KMS-11 (cell line): ENCODE data around the gene LTBR.

ENCODE experiments used
- H2AFZ ChIP-seq: fragments of 200-600 bp; sonication (generic); 2 replicates; pipeline ENCODE4 v1.6.1; 2016; ENCODE audit warnings: antibody characterized with exemption, mixed run types, low read depth
- H3K27ac ChIP-seq: fragments of 200-600 bp; sonication (generic); 2 replicates; pipeline ENCODE4 v1.6.1; 2016; ENCODE audit warnings: mild to moderate bottlenecking, mixed run types
- H3K27me3 ChIP-seq: fragments of 200-600 bp; sonication (generic); 2 replicates; pipeline ENCODE4 v1.6.1; 2017; ENCODE audit warnings: mild to moderate bottlenecking, low read depth, mixed run types, moderate library complexity; ENCODE audit not compliant: insufficient read depth
- H3K36me3 ChIP-seq: fragments of 200-600 bp; sonication (generic); 2 replicates; pipeline ENCODE4 v1.6.1; 2017; ENCODE audit warnings: mild to moderate bottlenecking, mixed run types; ENCODE audit not compliant: insufficient read depth
- H3K4me1 ChIP-seq: fragments of 200-600 bp; sonication (generic); 2 replicates; pipeline ENCODE4 v1.6.1; 2016; ENCODE audit warnings: mild to moderate bottlenecking, low read depth, mixed run types; ENCODE audit not compliant: poor library complexity, severe bottlenecking
- H3K4me2 ChIP-seq: fragments of 200-600 bp; sonication (generic); 2 replicates; pipeline ENCODE4 v1.7.0; 2016; ENCODE audit warnings: mild to moderate bottlenecking, mixed run types
- H3K4me3 ChIP-seq: fragments of 200-600 bp; sonication (generic); IDR thresholded peaks from 2 replicates; pipeline ENCODE4 v1.6.1; 2017; ENCODE audit warnings: low read depth, low read length, mixed read lengths; ENCODE audit not compliant: insufficient read depth
- H3K79me2 ChIP-seq: fragments of 200-600 bp; sonication (generic); 2 replicates; pipeline ENCODE4 v1.6.1; 2016; ENCODE audit warnings: low read depth, mixed run types; ENCODE audit not compliant: insufficient read depth
- H3K9ac ChIP-seq: fragments of 200-600 bp; sonication (generic); 2 replicates; pipeline ENCODE4 v1.6.1; 2016; ENCODE audit warnings: mild to moderate bottlenecking, mixed run types
- H4K20me1 ChIP-seq: fragments of 200-600 bp; sonication (generic); 2 replicates; pipeline ENCODE4 v1.6.1; 2016; ENCODE audit warnings: mild to moderate bottlenecking, mixed run types; ENCODE audit not compliant: insufficient read depth
- TF ChIP-seq, protein P1 (sequence below): fragments of 200-600 bp; sonication (generic); conservative IDR thresholded peaks from 2 replicates; pipeline ENCODE4 v1.6.1; 2017; ENCODE audit warnings: low read depth, mild to moderate bottlenecking, antibody characterized with exemption, low read length, moderate library complexity, mixed read lengths

Gene LTBR

DNA sequence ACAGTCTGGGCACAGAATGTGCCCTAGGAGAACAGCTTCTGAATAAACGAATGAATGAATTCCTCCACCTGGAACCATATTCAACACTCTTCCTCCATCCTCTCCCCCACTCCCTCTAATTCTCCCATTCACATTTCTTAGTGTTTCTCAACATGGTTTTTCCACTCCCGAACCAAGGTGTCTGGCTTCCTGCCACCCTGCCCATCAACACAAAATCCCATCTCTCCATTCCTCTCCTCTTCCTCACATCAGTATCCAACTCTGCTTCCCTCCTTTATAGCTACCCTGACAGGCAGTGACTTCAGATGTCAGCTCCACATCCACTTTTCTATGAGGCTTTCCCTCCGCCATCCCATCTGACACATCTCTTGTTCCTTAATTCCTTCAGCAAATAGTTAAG is 45.0 kb upstream of the LTBR start:
- H3K4me1 ChIP-seq = peaks cover 37% of the 10 kb centered on the region
- no peak overlapping the region for H3K4me3 ChIP-seq
- no peaks in the 10 kb centered on the region for H3K27me3 ChIP-seq
- H4K20me1 ChIP-seq = no peaks in the 10 kb centered on the region
- TF ChIP-seq, protein P1, sequence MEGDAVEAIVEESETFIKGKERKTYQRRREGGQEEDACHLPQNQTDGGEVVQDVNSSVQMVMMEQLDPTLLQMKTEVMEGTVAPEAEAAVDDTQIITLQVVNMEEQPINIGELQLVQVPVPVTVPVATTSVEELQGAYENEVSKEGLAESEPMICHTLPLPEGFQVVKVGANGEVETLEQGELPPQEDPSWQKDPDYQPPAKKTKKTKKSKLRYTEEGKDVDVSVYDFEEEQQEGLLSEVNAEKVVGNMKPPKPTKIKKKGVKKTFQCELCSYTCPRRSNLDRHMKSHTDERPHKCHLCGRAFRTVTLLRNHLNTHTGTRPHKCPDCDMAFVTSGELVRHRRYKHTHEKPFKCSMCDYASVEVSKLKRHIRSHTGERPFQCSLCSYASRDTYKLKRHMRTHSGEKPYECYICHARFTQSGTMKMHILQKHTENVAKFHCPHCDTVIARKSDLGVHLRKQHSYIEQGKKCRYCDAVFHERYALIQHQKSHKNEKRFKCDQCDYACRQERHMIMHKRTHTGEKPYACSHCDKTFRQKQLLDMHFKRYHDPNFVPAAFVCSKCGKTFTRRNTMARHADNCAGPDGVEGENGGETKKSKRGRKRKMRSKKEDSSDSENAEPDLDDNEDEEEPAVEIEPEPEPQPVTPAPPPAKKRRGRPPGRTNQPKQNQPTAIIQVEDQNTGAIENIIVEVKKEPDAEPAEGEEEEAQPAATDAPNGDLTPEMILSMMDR = no peak
- H3K27ac ChIP-seq = no peak overlapping the region
- H3K79me2 ChIP-seq = no peaks in the 10 kb centered on the region; the same call in 1 of the 2 replicates
- H3K36me3 ChIP-seq = no peaks in the 10 kb centered on the region
- H3K4me2 ChIP-seq = no peak overlapping the region
- no peak overlapping the region for H3K9ac ChIP-seq
- no peak overlapping the region for H2AFZ ChIP-seq

GRCh38 chr12:6340032-6340638 is 43.8 kb upstream of the LTBR start:
- no peaks in the 10 kb centered on the region for H3K27me3 ChIP-seq
- no peak overlapping the region for H3K9ac ChIP-seq
- peaks cover 37% of the 10 kb centered on the region for H3K4me1 ChIP-seq
- H3K36me3 ChIP-seq = no peaks in the 10 kb centered on the region
- no peaks in the 10 kb centered on the region for H4K20me1 ChIP-seq
- TF ChIP-seq, protein P1 = no peak
- no peak overlapping the region for H2AFZ ChIP-seq
- no peaks in the 10 kb centered on the region; the same call in 1 of the 2 replicates for H3K79me2 ChIP-seq
- peak overlapping the region; percentile 98; the same call in 1 of the 2 replicates for H3K4me2 ChIP-seq
- H3K4me3 ChIP-seq = no peak overlapping the region
- H3K27ac ChIP-seq = no peak overlapping the region

GRCh38 chr12:6340745-6341416 is 43.1 kb upstream of the LTBR start:
- peak overlapping the region; percentile 98 for H3K4me2 ChIP-seq
- H3K9ac ChIP-seq = peak overlapping the region; percentile 81
- no peaks in the 10 kb centered on the region for H4K20me1 ChIP-seq
- TF ChIP-seq, protein P1 = no peak
- H3K27me3 ChIP-seq = no peaks in the 10 kb centered on the region
- no peaks in the 10 kb centered on the region; the same call in 1 of the 2 replicates for H3K79me2 ChIP-seq
- H3K27ac ChIP-seq = no peak overlapping the region; the same call in 1 of the 2 replicates
- H2AFZ ChIP-seq = peak overlapping the region; percentile 99; the same call in 1 of the 2 replicates
- peaks cover 33% of the 10 kb centered on the region for H3K4me1 ChIP-seq
- no peaks in the 10 kb centered on the region for H3K36me3 ChIP-seq
- H3K4me3 ChIP-seq = peak overlapping the region; percentile 54

DNA sequence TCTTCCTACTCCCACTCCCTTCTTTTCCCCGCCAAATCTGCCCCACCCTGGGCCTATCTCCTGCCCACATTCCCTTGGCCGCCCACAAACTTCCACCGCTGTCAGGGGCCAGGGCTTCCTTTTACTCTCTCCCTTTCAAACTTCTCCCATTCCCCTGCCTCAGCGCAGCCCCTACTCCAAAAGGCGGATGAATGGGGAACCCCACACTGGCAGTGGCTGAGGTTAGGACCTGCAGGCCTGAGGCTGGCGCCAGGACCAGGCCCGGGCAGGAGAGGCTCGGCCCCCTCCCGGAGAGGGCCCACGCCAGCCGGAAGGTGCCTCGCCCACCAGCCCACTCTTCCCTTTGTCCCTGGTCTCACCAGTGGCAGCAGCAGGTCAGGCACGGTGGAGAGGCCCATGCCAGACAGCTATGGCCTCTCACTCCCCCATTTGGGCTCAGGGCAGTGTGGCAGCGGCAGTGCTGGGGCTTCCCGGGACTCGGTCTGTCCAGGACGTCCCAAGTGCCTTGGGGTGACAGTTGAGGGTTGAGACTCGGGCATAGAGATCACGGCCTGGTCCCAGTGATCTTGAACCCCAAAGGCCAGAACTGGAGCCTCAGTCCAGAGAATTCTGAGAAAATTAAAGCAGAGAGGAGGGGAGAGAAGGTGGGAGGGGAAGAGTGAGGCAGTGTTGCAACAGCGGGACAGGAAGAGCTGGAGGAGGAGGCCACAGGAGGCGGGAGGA is 42.4 kb upstream of the LTBR start, which contains the start of gene TNFRSF1A:
TNFRSF1A (minus strand) TSS at position 660 of the 723 bp plus-strand sequence; CDS start at position 398, 262 bp downstream.
- H4K20me1 ChIP-seq = no peaks in the 10 kb centered on the region
- peak within 1 kb of the TSS; percentile 37 for H3K27ac ChIP-seq
- TF ChIP-seq, protein P1 = no peak
- peak within 1 kb of the TSS; percentile 98 for H3K4me2 ChIP-seq
- peak within 1 kb of the TSS; percentile 81 for H3K9ac ChIP-seq
- peak within 1 kb of the TSS; percentile 99 for H2AFZ ChIP-seq
- peaks cover 26% of the 10 kb centered on the region for H3K4me1 ChIP-seq
- H3K36me3 ChIP-seq = no peaks in the 10 kb centered on the region
- no peaks in the 10 kb centered on the region for H3K27me3 ChIP-seq
- H3K79me2 ChIP-seq = no peaks in the 10 kb centered on the region; the same call in 1 of the 2 replicates
- peak within 1 kb of the TSS; percentile 54 for H3K4me3 ChIP-seq
